ENCODE data around the gene GCNT4.

Gene GCNT4

GRCh38 chr5:75071100-75071499, 18.7 kb upstream of the GCNT4 start:
- no peaks in the 10 kb centered on the region for H3K36me3 ChIP-seq (ENCODE audit: low read depth)
- H3K4me1 ChIP-seq (ENCODE audit: insufficient read depth, poor library complexity, severe bottlenecking) = peaks cover 6% of the 10 kb centered on the region
- H3K4me3 ChIP-seq (ENCODE audit: severe bottlenecking) = no peak overlapping the region
- TF ChIP-seq CTCF (IDR thresholded peaks at IDR 0.05; ENCODE audit: poor library complexity, severe bottlenecking) = no peak
- ATAC-seq (ENCODE audit: low read depth) (no peak), DNase-seq (ENCODE audit: low spot score) (no peak)
- no peak overlapping the region for H3K27ac ChIP-seq (ENCODE audit: poor library complexity, severe bottlenecking)
- H3K27me3 ChIP-seq (ENCODE audit: insufficient read depth, poor library complexity, severe bottlenecking) = no peaks in the 10 kb centered on the region
- H3K9me3 ChIP-seq (ENCODE audit: severe bottlenecking) = no peaks in the 10 kb centered on the region

DNA sequence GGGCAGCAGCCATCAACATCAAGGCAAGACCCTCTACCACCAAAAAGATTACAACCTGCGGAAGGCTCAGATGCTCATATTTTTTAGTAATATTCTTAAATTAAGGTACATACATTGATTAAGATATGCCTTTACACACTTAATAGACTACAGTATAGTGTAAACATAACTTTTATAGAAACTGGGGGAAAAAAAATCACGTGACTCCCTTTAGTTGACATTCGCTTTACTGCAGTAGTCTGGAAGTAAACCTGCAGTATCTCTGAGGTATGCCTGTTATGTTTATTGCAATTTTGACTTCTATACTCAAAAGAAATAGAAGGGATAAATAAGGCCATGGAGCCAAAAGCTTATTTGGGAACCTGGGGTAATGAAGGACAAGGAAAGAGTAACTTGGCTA, 15.1 kb upstream of the GCNT4 start:
- Histone ChIP-seq H3K27me3 (ENCODE audit: insufficient read depth, poor library complexity, severe bottlenecking) (no peaks in the 10 kb centered on the region), H3K4me1 (ENCODE audit: insufficient read depth, poor library complexity, severe bottlenecking) (peaks cover 6% of the 10 kb centered on the region), H3K9me3 (ENCODE audit: severe bottlenecking) (no peaks in the 10 kb centered on the region), H3K4me3 (ENCODE audit: severe bottlenecking) (no peak overlapping the region), H3K36me3 (ENCODE audit: low read depth) (no peaks in the 10 kb centered on the region), H3K27ac (ENCODE audit: poor library complexity, severe bottlenecking) (no peak overlapping the region)
- TF ChIP-seq CTCF (IDR thresholded peaks at IDR 0.05; ENCODE audit: poor library complexity, severe bottlenecking) = no peak
- DNase-seq (ENCODE audit: low spot score) = no peak
- ATAC-seq (ENCODE audit: low read depth) = no peak

DNA sequence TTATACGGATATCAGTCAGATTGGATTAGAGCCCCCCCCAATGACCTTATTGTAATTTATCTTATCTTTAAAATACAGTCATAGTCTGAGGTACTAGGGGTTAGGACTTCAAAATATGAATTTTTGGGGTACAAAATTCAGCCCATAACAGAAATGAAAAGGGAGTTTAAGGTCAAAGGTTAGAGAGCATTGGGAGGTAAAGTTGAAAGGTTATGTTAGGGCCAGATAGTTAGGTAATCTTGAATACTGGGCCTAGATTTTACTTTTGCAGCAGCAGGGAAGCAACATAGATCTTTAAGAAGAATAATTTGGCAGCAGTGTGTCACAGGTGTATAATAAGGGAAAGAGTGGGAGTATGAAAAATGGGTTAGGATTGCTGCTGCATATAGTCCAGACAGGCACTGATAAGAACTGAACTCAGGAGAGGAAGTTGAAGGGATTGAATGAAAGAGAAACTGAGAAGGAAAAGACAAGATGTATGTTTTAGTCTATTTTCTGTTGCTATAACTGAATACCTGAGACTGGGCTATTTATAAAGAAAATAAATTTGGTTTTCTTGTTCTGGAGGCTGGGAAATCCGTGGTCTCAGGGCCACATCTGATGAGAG, 10.7 kb upstream of the GCNT4 start:
- H3K27ac ChIP-seq (ENCODE audit: poor library complexity, severe bottlenecking) = no peak overlapping the region
- TF ChIP-seq CTCF (IDR thresholded peaks at IDR 0.05; ENCODE audit: poor library complexity, severe bottlenecking) = no peak
- ATAC-seq (ENCODE audit: low read depth) (no peak), DNase-seq (ENCODE audit: low spot score) (no peak)
- H3K36me3 ChIP-seq (ENCODE audit: low read depth) = no peaks in the 10 kb centered on the region
- no peaks in the 10 kb centered on the region for H3K27me3 ChIP-seq (ENCODE audit: insufficient read depth, poor library complexity, severe bottlenecking)
- H3K4me1 ChIP-seq (ENCODE audit: insufficient read depth, poor library complexity, severe bottlenecking) = no peaks in the 10 kb centered on the region
- H3K9me3 ChIP-seq (ENCODE audit: severe bottlenecking) = no peaks in the 10 kb centered on the region
- no peak overlapping the region for H3K4me3 ChIP-seq (ENCODE audit: severe bottlenecking)

- no peaks in the 10 kb centered on the region for H3K9me3 ChIP-seq (ENCODE audit: severe bottlenecking)
- ATAC-seq (ENCODE audit: low read depth) = no peak
- H3K36me3 ChIP-seq (ENCODE audit: low read depth) = no peaks in the 10 kb centered on the region
- no peak for DNase-seq (ENCODE audit: low spot score)
- no peak overlapping the region for H3K4me3 ChIP-seq (ENCODE audit: severe bottlenecking)
- H3K27me3 ChIP-seq (ENCODE audit: insufficient read depth, poor library complexity, severe bottlenecking) = no peaks in the 10 kb centered on the region
- no peaks in the 10 kb centered on the region for H3K4me1 ChIP-seq (ENCODE audit: insufficient read depth, poor library complexity, severe bottlenecking)
- H3K27ac ChIP-seq (ENCODE audit: poor library complexity, severe bottlenecking) = no peak overlapping the region
- no peak for TF ChIP-seq CTCF (IDR thresholded peaks at IDR 0.05; ENCODE audit: poor library complexity, severe bottlenecking)
Observed at GRCh38 chr5:75059912-75060545, 7.7 kb upstream of the GCNT4 start.

DNA sequence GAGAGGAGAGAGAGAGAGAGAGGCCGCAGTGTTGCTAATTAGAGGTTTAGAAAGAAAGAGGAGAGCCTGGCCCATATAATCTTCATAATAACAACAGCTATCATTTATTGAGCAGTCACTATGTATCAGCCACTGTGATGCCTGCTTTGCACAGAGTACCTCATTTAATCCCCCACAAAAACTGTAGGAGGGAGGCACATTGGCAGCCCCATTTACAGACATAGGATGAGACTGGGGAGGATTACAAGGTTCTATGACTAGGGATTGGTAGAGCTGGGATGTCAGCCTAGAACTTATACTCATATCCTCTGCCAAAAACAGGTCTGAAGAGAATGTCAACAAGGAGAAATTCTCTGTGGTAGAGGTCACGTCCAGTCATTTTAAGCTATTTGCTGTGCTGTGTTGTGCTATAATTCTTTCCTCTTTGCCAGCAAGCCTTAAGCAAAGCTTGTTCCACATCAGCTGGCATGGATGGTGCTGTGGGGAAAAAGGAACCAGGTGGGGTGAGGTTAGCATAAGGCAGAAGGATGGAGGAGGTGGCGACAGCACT, 6.7 kb upstream of the GCNT4 start:
- Histone ChIP-seq H3K4me1 (ENCODE audit: insufficient read depth, poor library complexity, severe bottlenecking) (no peaks in the 10 kb centered on the region), H3K4me3 (ENCODE audit: severe bottlenecking) (no peak overlapping the region), H3K36me3 (ENCODE audit: low read depth) (no peaks in the 10 kb centered on the region), H3K27me3 (ENCODE audit: insufficient read depth, poor library complexity, severe bottlenecking) (no peaks in the 10 kb centered on the region), H3K9me3 (ENCODE audit: severe bottlenecking) (no peaks in the 10 kb centered on the region), H3K27ac (ENCODE audit: poor library complexity, severe bottlenecking) (no peak overlapping the region)
- DNase-seq (ENCODE audit: low spot score) = no peak
- no peak for TF ChIP-seq CTCF (IDR thresholded peaks at IDR 0.05; ENCODE audit: poor library complexity, severe bottlenecking)
- ATAC-seq (ENCODE audit: low read depth) = no peak
